GM18861 (cell line): ENCODE measurements around the gene MFSD2B.
"Not testable (repeated sequence)": the region's sequence is repeated elsewhere in the genome, so short reads cannot be mapped to it uniquely, and the experiment has no call there.

Experiments
- ATAC-seq: cut with Tn5 transposase; IDR thresholded peaks from one replicate; pipeline ENCODE4 v1.9.1; 2021; ENCODE audit not compliant: unreplicated experiment

Gene MFSD2B

DNA sequence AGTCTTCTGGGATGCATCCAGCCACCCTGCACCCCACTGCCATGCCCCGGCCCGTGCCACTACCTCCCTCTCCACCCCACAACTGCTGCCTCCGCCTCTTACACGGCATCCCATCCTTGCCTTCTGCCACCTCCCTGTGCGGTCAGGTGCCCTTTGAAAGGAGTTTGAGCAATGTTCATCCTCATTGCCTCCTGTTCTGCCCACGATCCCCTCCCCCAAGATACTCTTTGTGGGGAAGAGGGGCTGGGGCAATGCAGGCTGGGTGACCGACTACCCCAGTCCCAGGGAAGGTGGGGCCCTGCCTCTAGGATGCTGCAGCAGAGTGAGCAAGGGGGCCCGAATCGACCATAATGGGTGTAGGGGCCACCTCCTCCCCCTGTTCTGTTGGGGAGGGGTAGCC lies 8.4 kb downstream of the MFSD2B start:
- ATAC-seq, result no peak

DNA sequence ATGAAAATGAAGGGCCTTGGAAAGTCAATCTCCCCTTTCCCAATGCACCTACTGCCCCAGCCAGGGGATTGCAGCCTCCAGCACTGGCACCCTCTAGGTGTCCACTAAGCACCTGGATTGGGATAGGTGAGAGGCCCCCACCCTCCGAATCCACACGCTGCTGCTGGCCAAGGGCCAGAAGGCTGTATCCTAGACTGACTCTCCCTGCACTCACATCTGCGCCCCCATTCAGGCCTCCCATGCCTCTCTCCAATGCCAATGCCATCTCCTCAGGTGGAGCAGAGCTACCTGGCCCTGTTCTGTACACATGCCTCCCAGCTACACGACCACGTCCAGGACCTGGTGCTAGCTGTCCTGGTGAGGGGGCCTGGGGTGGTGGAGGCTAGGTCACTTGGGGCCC lies 9.8 kb downstream of the MFSD2B start:
- ATAC-seq, result no peak

GRCh38 chr2:24020244-24020643 lies 10.4 kb downstream of the MFSD2B start:
- no peak for ATAC-seq

GRCh38 chr2:24021122-24021998 lies 11.5 kb downstream of the MFSD2B start:
- no peak for ATAC-seq

- no peak for ATAC-seq
Observed at GRCh38 chr2:24022324-24022974, 12.6 kb downstream of the MFSD2B start.

DNA sequence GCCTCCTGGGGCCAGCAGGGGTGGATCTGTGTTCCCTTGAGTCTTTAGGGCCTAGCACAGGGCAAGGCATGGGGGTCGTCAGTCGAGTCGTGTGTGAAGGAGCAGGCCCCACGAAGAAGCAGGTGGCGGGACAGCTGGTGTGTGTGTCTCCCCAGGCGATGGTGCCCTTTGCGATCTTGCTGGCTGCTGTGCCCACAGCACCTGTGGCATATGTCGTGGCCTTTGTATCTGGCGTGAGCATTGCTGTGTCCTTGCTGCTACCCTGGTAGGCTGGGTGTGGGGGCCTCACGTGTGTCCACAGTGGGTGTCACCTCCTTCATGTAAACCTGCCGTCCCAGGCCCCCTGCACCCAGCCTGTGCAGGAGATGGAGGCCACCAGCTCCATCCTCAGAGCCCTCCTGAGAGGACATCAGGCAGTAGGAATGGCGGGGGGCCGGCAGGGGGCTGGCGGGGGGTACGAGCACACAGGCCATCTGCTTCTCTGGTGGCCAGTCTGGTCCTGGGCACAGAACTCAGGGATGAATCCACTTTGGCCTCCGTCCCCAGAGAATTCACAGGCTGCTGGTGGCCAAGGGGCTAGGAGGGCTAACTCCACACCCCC lies 13.2 kb downstream of the MFSD2B start:
- no peak for ATAC-seq

DNA sequence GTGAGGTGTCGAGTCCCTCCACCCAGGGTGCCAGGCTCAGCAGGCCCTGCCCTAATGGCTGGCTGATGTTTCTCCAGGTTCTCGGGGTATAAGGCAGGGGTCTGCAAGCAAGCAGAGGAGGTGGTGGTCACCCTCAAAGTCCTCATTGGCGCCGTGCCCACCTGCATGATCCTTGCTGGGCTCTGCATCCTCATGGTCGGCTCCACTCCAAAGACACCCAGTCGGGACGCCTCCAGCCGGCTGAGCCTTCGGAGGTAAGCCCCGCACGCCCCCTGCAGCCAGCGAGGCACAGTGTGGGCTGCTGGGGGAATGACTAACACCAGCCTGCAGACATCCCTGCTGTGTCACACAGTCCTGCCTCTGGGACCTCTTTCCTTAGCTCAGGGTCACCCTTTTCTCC lies 14.1 kb downstream of the MFSD2B start:
- no peak for ATAC-seq

DNA sequence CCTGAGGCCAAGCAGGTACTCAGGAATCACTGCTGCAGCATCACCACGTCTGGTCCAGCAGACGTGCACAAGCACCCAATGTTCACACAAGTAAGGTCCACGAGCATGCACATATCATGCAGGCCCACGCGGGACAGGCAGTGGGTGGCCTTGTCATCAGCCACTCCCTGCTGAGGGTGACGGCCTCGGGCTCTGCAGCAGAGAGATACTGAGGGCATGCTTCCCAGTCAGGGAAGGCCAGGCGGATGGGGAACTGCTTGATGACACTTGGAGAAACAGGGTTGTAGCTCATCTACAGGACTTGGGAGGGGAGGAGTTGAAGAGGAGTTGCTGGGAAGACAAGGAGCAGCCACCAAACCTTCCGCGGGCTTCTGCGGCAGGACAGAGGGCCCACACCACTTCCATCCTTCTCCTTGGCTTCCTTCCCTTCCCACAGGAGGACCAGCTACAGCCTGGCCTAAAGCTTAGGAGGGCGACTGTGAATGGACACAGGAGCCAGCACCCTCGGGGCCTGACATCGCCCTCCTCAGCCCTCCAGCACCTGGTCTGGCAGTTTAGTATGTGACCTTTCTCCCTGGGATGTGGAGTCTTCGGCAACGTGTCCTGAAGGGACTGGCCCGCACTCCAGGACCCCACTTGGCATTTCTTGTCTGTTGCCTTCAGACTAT lies 15.2 kb downstream of the MFSD2B start:
- no peak for ATAC-seq

GRCh38 chr2:24026233-24026632 lies 16.3 kb downstream of the MFSD2B start:
- ATAC-seq, result no peak

- ATAC-seq, result no peak
Observed at GRCh38 chr2:24038786-24039499, 29.1 kb downstream of the MFSD2B start.

- ATAC-seq, result no peak
Observed at GRCh38 chr2:24040511-24040910, 30.6 kb downstream of the MFSD2B start.

DNA sequence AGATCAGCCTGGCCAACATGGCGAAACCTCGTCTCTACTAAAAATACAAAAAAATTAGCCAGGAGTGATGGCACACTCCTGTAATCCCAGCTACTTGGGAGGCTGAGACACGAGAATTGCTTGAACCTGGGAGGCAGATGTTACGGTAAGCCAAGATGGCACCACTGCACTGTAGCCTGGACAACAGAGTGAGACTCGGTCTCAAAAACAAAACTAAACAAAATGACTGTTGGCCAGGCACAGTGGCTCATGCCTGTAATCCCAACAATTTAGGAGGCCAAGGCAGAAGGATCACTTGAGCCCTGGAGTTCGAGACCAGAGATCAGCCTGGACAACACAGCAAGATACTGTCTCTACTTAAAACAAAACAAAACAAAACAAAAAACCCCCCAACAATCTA lies 33.2 kb downstream of the MFSD2B start:
- ATAC-seq, result not testable (repeated sequence)

- no peak for ATAC-seq
Observed at GRCh38 chr2:24045511-24046508, 35.9 kb downstream of the MFSD2B start.

DNA sequence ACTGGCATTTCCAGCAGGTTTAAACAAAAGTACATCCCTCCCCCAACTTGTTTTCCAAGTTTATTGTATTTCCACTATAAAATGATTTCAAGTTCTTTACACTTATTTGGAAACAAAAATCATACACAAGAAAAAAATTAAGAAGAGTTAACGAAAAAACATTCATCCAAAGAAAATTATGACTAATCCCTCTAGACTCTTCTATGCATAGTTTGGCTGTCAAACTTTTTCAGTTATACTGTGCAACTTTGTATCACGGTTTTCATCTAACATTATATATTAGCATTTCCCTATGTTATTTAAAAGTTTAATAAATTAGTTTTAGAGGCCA lies 36.7 kb downstream of the MFSD2B start:
- no peak for ATAC-seq

DNA sequence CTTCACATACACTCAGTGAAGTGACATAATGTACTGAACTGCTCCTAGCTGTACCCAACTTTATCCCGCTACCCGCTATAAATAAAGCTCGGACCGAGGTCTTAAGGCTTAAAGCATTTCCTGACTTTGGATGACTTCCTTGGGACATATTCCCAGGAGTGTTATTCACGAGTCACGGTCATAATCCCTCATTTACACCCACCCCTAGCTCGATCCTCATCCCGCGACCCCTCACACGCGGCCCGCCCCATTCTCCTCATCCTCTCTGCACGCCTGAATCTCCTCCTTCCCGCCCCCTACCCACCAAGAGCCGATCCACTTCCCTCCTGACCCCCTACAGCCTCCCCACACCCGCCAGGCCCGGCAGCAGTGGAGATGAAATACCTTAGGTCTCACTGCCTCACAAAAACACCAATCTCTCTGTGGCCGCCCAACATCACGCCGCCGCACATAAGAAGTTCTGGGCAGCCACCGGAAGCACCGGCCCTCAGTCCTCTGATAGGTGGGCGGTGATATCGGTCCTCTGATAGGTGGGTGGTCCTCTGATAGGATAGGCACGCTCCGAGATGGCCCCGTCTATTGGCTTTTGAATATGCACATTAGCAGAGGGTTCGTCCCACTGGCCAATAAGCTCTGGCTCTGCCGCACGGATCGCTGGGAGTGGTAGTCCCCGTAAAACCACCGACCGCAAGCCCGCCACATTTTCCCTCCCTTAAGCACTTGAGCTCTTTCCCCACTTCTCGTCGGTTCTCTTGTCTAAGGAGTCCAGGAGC lies 37.2 kb downstream of the MFSD2B start, which contains the start of gene WDCP:
TSS of gene WDCP (minus strand) at position 462 of the 773 bp plus-strand sequence. CDS start 7,897 bp downstream, outside the sequence.
- peak; percentile 96 for ATAC-seq

- no peak for ATAC-seq
Observed at GRCh38 chr2:24047703-24048033, 37.8 kb downstream of the MFSD2B start.

- ATAC-seq, result no peak
Observed at GRCh38 chr2:24048769-24049484, 39.0 kb downstream of the MFSD2B start.

DNA sequence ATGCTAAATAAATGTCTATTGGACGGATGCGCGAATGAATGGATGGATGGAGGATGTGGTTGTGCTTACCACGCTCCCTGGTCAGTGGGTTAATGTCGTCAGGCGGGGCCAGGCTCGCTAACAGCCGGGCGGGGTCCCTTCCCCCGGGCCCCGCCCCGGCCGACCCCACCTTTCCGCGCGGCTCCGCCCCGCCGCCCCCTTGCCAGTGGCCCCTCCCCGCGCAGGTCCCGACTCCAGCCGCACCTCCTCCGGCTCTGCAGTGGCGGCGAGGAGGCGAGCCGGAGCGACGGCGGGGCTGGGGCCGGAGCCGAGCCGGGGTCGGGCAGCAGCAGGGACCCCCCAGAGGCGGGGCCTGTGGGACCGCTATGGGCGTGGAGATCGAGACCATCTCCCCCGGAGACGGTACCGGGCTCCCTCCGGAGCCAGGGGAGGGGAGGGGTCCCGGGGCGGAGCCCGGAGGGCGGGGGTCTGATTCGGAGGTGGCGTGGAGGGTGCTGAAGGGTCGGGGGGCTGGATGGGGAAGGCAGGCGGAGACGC lies 39.7 kb downstream of the MFSD2B start, which contains the start of gene FKBP1B:
TSS of gene FKBP1B (plus strand) at position 257 of the 537 bp plus-strand sequence. CDS start at position 366, 109 bp downstream.
- ATAC-seq, result no peak
